Lower leg skin (tissue), 4 donors: ENCODE measurements around the gene IGSF21. TPM values are rescaled to one million over a fixed set of nuclear protein-coding genes. Genes with fewer than 3 reads are reported as not detected.

ENCODE experiments used
- DNase-seq, 2 donors: peaks; one replicate each; pipeline ENCODE4 v3.0.0-alpha.2; 2019; ENCODE audit warnings: low spot score in 2 of 2
- H3K4me3 ChIP-seq: fragments of 200-600 bp; sonication (generic); 2 replicates; pipeline ENCODE4 v1.5.1; 2017; ENCODE audit warnings: mild to moderate bottlenecking, low read depth; ENCODE audit not compliant: poor library complexity, severe bottlenecking
- POLR2A ChIP-seq, 2 donors: fragments of 450-650 bp; IDR thresholded peaks; one replicate each; pipeline ENCODE4 v1.6.1; 2016 to 2017; ENCODE audit warnings: antibody characterized with exemption in 2 of 2, mild to moderate bottlenecking in 1 of 2, moderate library complexity in 1 of 2
- WGBS, 2 donors: methylation state at CpG; one replicate each; pipeline ENCODE4 v1.1.5; 2018; 5-methylcytosine and 5-hydroxymethylcytosine counted together
- intact Hi-C: fragments of 100-400 bp; cut with DNase I; formaldehyde crosslinking; loops from one replicate; pipeline ENCODE4 v1.15.0; 2023; ENCODE audit warnings: low total_unique reads
- total RNA-seq, 4 donors: library from RNA; depleted of rRNA; stranded (reverse); fragments of >200 nt; gene quantifications; one replicate each; pipeline ENCODE4 v1.1.0, GENCODE V29; 2016
- TF ChIP-seq, protein P1 (sequence below), 3 donors: fragments of 450-650 bp; IDR thresholded peaks; one replicate each; pipeline ENCODE4 v1.5.1; 2016; ENCODE audit warnings: antibody characterized with exemption in 3 of 3, mild to moderate bottlenecking in 3 of 3, moderate library complexity in 2 of 3

IGSF21 gene
- total RNA-seq, 4 donors from 2014 or later, result 0.66 to 3.0 (median 1.3) TPM

GRCh38 chr1:18192974-18193373 lies 85.4 kb downstream of the IGSF21 start:
- no peak for TF ChIP-seq POLR2A (IDR thresholded peaks at IDR 0.05)
- TF ChIP-seq, protein P1, sequence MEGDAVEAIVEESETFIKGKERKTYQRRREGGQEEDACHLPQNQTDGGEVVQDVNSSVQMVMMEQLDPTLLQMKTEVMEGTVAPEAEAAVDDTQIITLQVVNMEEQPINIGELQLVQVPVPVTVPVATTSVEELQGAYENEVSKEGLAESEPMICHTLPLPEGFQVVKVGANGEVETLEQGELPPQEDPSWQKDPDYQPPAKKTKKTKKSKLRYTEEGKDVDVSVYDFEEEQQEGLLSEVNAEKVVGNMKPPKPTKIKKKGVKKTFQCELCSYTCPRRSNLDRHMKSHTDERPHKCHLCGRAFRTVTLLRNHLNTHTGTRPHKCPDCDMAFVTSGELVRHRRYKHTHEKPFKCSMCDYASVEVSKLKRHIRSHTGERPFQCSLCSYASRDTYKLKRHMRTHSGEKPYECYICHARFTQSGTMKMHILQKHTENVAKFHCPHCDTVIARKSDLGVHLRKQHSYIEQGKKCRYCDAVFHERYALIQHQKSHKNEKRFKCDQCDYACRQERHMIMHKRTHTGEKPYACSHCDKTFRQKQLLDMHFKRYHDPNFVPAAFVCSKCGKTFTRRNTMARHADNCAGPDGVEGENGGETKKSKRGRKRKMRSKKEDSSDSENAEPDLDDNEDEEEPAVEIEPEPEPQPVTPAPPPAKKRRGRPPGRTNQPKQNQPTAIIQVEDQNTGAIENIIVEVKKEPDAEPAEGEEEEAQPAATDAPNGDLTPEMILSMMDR (IDR thresholded peaks at IDR 0.05), result no peak
- no peak for DNase-seq
- no peak overlapping the region for H3K4me3 ChIP-seq
- intact Hi-C loops, result no loop called here
- WGBS, 2 donors, result 70 to 73% methylated on average over 2 of the region's 2 CpGs

DNA sequence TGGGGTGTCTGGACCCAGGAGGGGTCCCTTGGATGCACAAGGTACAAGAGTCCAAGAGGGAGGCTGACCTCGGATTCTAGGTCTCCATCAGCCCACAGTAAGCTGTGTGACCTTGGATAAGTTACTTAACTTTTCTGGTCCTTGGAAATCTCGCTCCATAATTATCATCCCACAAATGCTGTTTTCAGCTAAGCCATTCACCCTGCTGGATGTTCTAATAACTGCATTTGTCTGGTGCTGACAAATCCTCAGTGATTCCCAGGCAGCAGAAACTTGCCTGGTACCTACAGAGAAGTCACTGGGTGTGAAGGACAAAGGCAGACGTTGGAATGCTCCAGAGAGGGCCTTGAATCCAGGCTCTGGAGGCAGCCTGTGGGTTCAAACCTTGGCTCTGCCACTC lies 89.7 kb downstream of the IGSF21 start:
- no peak for DNase-seq
- 68 to 77% methylated on average over 3 of the region's 3 CpGs for whole genome bisulfite sequencing, 2 donors
- TF ChIP-seq, protein P1 (IDR thresholded peaks at IDR 0.05), result no peak
- no peak for TF ChIP-seq POLR2A (IDR thresholded peaks at IDR 0.05)
- intact Hi-C loops, result no loop called here
- H3K4me3 ChIP-seq, result no peak overlapping the region

DNA sequence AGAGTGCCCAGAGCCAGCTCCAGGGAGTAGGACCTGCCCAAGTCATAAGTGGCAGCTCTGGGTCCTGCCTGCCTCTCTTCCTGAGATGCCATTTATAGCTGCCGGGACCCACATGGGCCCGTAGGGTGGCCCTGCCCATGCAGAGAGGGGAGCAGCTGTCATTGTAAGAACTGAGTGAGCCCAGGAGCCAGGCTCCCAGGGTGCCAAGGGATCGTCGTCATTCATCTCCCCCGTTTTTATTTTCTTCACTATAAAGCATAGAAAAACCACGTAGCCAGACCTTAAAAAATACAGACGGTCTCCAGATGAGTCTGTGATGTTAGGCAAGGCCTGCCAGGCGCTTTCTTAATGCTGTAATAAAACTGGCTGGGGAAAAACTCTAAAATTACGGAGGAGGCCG lies 90.7 kb downstream of the IGSF21 start:
- no peak overlapping the region for H3K4me3 ChIP-seq
- 34 to 36% methylated on average over 10 of the region's 10 CpGs for WGBS, 2 donors
- intact Hi-C loops, result no loop called here
- no peak for TF ChIP-seq POLR2A (IDR thresholded peaks at IDR 0.05)
- TF ChIP-seq, protein P1 (IDR thresholded peaks at IDR 0.05), result no peak
- no peak for DNase-seq

DNA sequence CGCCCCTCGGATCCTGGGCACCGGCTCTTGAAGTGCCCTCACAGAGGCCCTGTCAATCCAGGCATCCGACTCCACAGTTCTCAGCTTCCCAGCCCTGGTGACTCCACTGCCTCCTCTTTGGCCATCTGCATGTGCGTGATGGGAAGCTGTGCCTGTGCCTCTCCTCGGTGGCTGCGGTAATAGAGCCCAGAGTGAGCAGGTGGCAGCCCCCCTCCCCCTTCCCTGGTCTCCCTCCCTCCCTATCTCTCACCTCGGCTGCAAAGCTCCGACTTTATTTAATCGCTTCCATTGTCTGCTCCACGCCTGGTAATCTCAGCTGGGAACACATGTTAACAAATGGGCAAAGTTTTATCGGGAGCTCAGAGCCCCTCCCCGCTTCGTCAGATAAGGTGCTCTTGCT lies 91.9 kb downstream of the IGSF21 start:
- 48% methylated on average over 14 of the region's 14 CpGs for WGBS, 2 donors
- TF ChIP-seq, protein P1 (IDR thresholded peaks at IDR 0.05), result no peak
- no peak for TF ChIP-seq POLR2A (IDR thresholded peaks at IDR 0.05)

DNA sequence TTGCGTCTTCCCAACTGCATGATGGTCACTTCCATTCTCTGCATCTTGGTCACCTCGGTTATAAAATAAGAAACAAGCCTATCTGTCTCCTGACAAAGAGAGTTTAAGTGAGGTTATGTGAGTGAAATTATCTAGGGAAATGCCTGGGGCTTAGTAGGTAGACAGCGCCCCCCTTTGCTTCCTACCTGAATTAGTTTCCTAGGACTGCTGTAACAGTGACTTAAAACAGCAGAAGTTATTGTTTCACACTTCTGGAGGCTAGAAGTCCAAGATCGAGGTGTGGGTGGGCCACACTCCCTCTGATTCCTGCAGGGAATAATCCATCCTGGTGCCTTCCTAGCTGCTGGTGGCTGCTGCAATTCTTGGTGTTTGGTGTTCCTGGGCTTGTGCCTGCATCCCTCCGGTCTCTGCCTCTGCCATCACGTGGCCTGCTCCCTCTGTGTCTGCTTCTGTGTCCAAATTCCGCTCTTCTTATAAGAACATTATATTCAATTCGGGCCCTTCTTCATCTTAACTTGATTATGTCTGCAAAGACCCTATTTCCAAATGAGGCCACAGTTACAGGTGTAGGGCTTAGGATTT lies 92.6 kb downstream of the IGSF21 start:
- H3K4me3 ChIP-seq, result no peak overlapping the region
- 78% methylated on average over 8 of the region's 8 CpGs for WGBS, 2 donors
- intact Hi-C loops, result no loop called here
- no peak for TF ChIP-seq POLR2A (IDR thresholded peaks at IDR 0.05)
- TF ChIP-seq, protein P1 (IDR thresholded peaks at IDR 0.05), result no peak
- no peak for DNase-seq

More for the DNA sequence above, 91.9 kb downstream of the IGSF21 start:
- intact Hi-C loops, result no loop called here
- H3K4me3 ChIP-seq, result no peak overlapping the region
- no peak for DNase-seq

DNA sequence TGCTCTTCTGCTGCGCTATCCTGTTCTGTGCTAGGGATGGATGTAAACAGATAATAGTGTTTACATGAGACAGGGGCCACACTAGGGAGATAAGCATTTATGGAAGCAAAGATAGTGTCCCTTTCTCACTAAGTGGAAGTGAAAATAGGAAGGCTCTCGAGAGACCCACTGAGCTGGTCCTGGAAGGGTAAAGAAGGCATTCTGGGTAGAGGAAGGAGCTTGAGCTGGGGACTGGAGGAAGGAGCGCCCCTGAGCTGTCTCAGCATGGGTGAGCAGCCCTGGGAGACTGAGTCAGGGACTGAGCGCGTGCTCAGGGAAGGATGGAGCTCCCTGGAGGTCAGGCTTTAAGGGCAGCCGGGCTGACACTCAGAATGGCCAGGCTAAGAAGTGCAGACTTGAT lies 93.3 kb downstream of the IGSF21 start:
- no peak overlapping the region for H3K4me3 ChIP-seq
- 82 to 88% methylated on average over 6 of the region's 6 CpGs for WGBS, 2 donors
- DNase-seq, result no peak
- no peak for TF ChIP-seq POLR2A (IDR thresholded peaks at IDR 0.05)
- TF ChIP-seq, protein P1 (IDR thresholded peaks at IDR 0.05), result no peak
- intact Hi-C loops, result no loop called here
